ENCODE data around the gene MIEF1.
"Not testable (repeated sequence)": the region's sequence is repeated elsewhere in the genome, so short reads cannot be mapped to it uniquely, and the experiment has no call there.

Gene MIEF1

DNA sequence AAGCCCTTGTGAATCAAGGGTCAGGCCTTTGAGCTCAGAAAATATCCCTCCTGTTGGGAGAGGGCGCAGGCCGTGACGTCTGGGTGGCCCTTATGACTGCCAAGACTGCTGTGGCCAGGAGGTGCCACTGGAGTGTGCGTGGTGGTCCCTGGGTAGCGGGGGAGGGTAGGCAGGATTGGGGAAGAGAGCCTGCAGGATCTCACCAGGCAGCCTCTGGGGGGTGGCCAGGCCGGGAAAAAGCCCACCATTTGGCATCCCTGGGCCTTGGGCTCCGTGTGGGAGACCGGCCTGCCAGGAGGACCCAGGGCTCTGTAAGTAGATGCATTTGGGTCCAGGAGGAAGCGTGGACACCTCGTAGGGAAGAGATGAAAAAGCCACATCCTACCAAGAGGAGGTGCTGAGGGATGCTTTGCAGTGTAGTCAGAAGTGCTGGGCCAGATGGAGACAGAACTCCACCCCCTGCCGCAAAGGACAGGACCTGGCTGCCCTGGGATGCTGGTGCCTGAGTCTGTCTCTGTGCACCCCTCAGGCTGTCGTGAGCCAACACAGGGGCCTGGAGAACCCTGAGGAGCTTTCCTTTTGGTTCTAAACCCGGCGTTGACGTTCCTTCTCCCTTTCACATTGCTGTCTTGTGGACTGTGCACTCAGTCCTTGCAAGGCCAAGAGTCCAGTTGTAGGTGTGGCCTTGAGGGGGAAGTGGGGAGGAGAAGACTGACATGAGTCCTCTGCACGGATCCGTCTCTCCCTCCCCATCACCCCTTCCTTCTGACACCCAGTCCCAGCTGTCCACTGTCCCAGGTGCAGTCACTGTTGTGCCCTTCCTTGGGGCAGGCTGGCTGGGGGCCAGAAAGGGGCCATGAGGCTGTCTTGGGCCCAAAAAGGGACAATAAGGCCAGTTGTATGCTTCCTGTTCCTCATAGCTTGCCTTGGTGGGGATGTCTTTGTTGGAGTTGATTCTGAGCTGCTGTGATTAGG is 12.7 kb upstream of the MIEF1 start:
- DNase-seq (ENCODE audit: low read depth in 2 of 2): no peak

DNA sequence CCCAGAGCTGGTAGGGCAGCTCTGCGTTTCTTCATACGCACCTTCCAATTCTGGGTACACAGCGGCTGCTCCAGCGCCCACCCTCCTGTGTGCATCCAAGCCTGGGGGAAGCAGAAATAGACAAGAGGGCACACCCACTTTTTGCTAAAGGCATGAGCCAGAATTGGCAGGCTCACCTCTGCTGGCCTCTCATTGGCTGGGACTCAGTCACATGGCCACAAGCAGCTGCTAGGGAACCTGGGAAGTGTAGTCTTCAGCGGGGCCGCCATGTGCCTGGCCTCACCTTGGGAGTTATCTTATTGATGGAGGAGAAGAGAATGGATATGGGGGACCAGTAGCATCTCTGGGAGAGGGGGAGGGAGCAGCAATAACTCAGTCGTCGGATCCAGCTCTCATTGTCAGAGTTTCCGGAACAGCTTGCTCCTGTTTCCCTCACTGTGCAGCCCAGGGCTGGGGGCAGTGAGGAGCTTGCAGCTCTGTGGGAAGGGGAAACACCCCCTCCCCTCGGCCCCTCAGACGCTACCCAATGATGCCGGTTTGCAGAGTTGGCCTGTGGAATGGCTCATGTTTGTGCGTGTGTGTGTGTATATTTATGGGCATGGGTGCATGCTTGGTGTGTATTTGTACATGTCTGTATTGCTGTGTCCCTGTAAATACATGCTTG is 11.8 kb upstream of the MIEF1 start:
- DNase-seq (ENCODE audit: low read depth in 2 of 2): peak; percentile 62 to 74

DNA sequence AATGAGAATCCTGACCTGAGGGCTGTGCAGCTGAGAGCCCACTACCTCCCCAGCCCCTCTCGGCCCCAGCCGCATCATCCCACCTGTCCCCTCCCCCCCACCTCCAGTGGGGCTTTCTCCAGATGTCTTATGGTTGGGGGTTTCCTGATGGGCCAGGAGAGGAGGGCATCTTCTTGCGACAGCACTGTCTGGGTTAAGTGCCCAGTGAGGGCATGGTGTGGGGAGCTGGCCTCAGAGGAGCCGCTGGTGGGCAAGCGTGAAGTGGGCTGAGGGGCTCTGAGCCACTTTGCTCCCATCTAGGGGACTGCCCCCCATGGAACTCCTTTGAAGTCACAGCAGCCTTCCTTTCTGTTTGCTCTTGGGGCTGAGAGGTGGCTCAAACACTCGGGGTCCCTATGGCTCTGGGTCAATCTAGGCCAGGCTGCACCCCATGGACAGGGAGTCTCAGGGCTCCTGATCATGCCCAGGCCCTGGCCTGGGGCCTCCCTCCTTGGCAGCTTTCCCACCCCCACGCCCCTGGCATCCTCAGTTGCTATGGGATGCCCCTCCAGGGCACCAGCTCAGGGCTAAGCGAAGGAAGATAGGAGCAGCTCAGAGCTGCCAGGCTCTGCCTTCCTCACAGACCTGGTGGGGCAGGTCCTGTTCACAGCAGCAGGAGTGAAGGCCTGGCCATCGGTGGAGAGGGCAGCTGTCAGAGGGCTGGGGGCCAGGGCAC is 11.0 kb upstream of the MIEF1 start:
- DNase-seq (ENCODE audit: low read depth in 2 of 2): no peak

- no peak for DNase-seq (ENCODE audit: low read depth in 2 of 2)
These were observed 10.4 kb upstream of the MIEF1 start for GRCh38 chr22:39491696-39492095.

DNA sequence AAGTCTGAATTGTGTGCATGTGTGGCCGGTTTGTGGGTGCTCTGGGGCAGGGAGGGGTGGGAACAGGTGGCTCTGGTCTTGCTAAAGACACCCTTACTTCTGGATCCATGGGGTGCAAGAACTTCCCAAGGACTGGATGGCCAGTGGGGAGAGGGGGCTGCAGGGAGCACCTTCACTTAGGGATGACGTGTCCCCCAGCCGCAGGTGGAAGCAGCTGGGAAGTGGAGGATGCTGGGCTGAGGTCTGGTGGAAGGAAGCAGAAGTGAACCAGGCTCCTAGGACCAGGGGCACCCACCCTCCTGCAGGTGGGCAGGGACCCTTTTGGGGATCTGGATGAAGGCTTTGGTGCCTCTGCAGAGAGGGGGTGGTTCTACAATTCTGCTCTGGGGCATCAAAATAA is 9.9 kb upstream of the MIEF1 start:
- no peak for DNase-seq (ENCODE audit: low read depth in 2 of 2)

GRCh38 chr22:39493759-39494158 is 8.3 kb upstream of the MIEF1 start:
- no peak for DNase-seq (ENCODE audit: low read depth in 2 of 2)

GRCh38 chr22:39494471-39495120 is 7.5 kb upstream of the MIEF1 start:
- DNase-seq (ENCODE audit: low read depth in 2 of 2): no peak

GRCh38 chr22:39496131-39496838 is 5.8 kb upstream of the MIEF1 start:
- DNase-seq (ENCODE audit: low read depth in 2 of 2): peak in 1 of 2 donors; percentile 46

DNA sequence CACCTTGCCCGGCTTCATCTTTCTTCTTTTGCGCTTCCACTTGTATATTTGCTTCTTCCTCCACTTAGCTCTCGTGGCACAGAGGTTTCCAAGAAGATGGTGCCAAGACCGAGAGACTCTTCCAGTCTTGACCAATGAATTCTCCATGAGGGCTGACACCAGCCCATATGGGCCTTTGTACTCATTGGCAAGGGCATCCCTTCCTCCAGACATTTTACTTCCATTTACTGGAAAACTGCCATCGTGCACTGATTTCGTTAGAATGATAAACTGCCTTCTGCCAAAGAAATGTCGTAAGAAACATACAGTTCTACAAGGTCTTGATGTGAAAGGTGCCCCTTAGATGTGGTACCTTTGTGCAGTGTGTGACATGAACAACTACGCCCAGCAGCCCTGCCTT is 4.7 kb upstream of the MIEF1 start:
- DNase-seq (ENCODE audit: low read depth in 2 of 2): no peak

- DNase-seq (ENCODE audit: low read depth in 2 of 2): no peak
These were observed 3.7 kb upstream of the MIEF1 start for GRCh38 chr22:39498368-39498767.

- DNase-seq (ENCODE audit: low read depth in 2 of 2): no peak
These were observed 3.3 kb upstream of the MIEF1 start for GRCh38 chr22:39498802-39499201.

GRCh38 chr22:39500101-39500500 is 2.0 kb upstream of the MIEF1 start:
- DNase-seq (ENCODE audit: low read depth in 2 of 2): no peak

DNA sequence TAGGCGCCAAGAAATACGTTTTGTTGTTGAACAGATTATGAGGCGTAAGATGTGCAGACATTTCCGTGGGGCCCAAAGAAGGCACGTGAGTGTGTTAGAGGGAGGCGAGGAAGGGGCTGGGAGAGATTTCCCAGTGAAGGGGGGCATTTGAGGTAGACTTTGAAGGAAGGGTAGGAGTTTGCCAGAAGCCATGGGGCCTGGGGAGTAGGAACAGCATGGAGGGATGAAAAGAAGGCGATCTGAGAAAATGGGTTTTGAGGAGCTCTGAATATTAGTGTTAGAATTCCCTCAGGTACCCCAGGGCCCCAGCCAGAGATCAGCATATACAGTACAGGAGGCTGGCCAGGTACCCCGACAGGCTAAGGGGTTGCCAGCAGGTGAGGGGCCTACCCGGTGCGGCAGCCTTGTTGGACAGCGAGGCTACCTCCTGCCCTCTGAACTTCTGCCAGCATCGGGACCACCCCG is 414 bp upstream of the MIEF1 start:
- DNase-seq (ENCODE audit: low read depth in 2 of 2): no peak

DNA sequence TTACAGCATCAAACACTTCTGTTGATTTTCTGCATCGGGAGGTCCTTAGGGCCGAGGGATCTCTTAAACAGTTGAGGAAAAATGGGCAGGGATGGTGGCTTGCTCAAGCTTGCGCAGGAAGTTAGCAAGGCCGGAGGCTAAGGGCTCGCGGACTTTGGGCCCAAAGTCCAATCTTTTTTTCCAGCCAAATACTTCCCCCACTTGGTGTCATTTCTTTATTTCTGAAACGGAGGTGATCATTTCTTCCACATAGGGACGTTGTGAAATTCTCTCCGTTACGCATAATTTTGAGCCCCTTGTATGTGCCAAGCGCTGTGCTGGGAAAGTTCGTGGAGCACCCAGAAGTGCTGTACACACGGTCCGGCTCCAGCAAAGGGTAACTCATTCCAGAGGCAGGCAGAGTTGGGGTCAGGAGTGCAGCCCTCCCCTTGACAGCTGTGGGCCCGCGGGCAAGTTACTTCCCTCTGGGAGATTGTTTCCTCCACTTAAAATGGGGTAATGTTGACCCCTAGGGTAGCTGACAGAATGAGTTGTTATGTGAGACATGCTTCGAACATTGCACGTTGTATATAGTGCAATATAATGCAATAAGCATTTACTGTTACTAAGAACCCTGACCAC is 809 bp downstream of the MIEF1 start:
- DNase-seq (ENCODE audit: low read depth in 2 of 2): no peak

DNA sequence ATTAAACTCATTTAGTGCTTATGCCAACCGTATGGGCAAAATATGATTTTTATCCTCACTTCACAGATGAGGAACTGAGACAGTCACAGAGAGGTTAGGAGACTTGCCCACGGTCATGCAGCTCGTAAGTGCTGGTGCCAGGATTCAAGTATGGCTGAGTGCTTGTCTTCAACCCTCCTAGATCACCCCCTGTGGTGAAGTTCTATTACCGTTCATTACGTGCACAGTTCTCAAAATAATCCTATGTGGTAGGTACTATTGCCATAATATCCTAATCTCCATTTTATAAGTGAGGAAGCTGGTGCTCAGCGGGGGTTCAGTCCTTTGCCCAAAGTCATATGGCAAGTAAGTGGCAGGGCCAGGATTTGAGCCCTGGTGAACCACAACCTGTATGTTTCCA is 1.5 kb downstream of the MIEF1 start:
- DNase-seq (ENCODE audit: low read depth in 2 of 2): no peak

DNA sequence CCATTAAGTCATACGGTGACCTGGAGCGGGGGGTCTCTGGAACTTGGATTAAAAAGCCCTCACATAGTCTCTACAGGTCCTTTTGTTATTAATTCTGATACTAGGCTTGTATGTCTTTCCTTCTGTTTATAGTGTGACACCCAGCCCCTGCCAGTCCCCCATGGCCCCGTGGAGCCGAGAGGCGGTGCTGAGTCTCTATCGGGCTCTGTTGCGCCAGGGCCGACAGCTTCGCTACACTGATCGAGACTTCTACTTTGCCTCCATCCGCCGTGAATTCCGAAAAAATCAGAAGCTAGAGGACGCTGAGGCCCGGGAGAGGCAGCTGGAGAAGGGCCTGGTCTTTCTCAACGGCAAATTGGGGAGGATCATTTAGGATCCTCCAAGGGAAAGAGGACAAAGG is 2.0 kb downstream of the MIEF1 start:
- DNase-seq (ENCODE audit: low read depth in 2 of 2): no peak

DNA sequence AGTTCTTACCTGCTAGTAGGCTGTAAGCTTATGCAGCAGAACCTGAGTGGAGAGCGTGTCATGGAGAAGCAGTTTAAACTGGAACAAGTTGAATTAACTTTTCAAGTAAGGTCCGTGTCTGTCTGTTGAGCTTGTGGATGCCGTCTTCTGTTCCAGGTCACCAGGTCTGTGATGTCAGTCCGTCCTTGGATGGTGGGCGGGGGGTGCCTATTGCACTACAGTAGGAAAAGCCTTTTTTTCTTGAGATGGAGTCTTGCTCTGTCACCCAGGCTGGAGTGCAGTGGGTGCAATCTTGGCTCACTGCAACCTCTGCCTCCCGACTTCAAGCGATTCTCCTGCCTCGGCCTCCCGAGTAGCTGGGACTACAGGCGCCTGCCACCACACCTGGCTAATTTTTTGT is 4.9 kb downstream of the MIEF1 start:
- DNase-seq (ENCODE audit: low read depth in 2 of 2): not testable (repeated sequence)

DNA sequence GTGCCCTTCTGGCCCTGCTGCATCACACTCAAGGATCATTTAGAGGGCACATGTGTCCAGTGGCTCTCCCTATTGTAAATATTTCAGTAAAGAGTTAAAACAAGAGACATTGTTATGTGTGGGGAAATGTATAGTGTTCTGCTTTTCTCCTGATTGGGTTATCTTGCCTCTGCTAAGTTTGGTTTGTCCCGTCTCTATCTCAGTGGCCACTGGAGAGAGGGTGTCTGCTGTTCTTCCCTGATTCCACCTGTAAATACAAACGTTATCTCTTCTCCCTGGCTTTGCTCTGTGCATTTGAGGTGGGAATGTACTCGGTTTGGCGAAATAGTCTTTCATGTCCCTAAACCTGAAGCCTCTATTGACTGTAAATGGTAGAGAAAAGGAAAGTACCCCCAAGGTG is 6.3 kb downstream of the MIEF1 start:
- DNase-seq (ENCODE audit: low read depth in 2 of 2): no peak

GRCh38 chr22:39510529-39511149 is 8.5 kb downstream of the MIEF1 start:
- no peak for DNase-seq (ENCODE audit: low read depth in 2 of 2)

- DNase-seq (ENCODE audit: low read depth in 2 of 2): no peak
These were observed 9.1 kb downstream of the MIEF1 start for GRCh38 chr22:39511226-39511625.

All from stimulated activated CD8-positive, alpha-beta memory T cell treated with anti-CD3 and anti-CD28 coated beads, Interleukin-2, amount 100 ng/mL, for 48 hours (primary cell).